Activated CD8-positive, alpha-beta memory T cell treated with anti-CD3 and anti-CD28 coated beads for 48 hours (primary cell): ENCODE measurements around the gene CTSD.

ENCODE experiments used
- DNase-seq, 3 experiments: peaks; one replicate each; pipeline ENCODE4 v3.0.0-alpha.2; 2020; ENCODE audit warnings: low read depth in 2 of 3, low spot score in 2 of 3

The CTSD gene

GRCh38 chr11:1756791-1757771 is 6.6 kb downstream of the CTSD start:
- no peak for DNase-seq

DNA sequence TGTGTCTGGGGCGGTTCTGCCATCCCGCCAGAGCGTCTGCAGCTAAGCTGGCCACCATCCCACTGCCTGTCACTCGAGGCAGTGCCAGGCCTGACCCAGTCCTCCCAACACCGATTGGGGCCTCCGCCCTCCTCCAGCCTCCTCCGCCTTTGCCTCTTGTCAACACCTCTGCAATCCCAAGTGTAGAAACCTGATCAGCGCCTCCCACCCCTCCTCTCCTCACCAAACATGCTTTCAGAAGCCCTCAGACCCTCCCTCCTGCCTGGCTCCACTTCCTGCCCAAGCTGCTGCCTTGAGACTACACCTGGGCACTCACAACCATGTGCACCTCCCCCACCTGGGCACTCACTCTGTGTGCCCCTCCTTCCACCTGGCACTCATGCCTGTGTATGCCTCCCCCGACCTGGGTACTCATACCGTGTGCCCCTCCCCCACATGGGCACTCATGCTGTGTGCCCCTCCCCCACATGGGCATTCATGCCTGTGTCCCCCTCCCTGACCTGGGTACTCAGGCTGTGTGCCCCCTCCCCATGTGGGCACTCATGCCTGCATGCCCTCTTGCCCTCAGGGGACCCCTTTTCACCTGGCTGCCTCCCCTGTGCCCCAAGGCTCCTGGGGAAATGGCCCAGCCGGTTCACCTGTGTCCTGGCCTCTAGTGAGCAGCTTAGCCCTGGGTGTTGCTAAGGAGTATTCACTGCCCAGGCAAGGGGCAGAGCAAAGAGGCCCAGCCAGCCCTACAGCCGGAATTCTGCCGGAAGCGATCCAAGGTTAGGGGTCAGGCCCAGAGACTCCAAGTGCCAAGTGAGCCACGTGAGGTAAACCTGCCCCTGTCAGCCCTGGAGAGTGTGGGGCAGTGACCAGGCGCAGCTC is 7.8 kb downstream of the CTSD start:
- no peak for DNase-seq

GRCh38 chr11:1755344-1755691 is 8.4 kb downstream of the CTSD start:
- DNase-seq, result no peak

DNA sequence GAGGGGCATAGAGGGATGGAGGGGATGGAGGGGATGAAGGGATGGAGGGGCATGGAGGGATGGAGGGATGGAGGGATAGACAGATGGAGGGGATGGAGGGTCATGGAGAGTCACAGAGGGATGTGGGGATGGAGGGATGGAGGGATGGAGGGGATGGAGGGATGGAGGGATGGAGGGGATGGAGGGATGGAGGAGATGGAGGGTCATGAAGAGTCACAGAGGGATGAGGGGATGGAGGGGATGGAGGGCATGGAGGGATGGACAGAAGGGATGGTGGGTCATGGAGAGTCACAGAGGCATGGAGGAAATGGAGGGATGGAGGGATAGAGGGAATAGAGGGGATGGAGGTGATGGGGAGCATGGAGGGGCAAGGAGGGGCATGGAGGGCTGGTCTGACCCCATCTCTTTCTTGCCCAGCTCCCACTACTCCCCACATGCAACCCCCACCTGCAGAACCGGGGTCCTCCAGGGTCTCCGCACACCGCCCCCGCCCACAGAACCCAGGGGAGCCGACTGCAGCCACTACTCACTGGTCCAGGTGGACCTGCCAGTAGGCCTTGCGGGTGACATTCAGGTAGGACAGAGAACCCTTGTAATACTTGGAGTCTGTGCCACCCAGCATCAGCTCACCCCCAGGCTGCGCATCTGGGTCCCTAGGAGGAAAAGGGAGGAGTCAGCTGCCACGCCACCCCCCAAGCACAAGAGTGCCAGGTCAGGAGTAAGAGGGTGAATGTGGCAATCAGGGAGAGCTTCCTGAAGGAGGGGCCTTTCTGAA is 9.2 kb downstream of the CTSD start:
- no peak for DNase-seq

GRCh38 chr11:1753929-1754305 is 9.8 kb downstream of the CTSD start:
- DNase-seq, result no peak

- DNase-seq, result no peak
Observed at GRCh38 chr11:1753229-1753928, 10.3 kb downstream of the CTSD start.

DNA sequence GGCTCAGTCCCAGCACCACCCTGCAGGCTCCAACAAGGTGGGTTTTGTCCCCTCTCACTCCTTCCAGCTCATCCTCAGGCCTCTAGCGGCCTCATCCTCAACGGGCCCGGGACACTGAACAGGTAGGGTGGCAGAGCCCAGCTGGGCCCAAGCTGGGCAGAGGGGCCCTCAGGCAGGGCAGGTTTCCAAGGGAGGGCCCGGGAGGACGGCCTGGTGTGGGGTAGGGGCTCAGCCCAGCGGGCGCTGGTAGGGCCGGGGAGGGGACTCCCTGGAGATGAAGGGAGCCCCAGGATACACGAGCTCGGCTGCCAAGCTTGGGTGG is 10.9 kb downstream of the CTSD start:
- DNase-seq, result no peak

DNA sequence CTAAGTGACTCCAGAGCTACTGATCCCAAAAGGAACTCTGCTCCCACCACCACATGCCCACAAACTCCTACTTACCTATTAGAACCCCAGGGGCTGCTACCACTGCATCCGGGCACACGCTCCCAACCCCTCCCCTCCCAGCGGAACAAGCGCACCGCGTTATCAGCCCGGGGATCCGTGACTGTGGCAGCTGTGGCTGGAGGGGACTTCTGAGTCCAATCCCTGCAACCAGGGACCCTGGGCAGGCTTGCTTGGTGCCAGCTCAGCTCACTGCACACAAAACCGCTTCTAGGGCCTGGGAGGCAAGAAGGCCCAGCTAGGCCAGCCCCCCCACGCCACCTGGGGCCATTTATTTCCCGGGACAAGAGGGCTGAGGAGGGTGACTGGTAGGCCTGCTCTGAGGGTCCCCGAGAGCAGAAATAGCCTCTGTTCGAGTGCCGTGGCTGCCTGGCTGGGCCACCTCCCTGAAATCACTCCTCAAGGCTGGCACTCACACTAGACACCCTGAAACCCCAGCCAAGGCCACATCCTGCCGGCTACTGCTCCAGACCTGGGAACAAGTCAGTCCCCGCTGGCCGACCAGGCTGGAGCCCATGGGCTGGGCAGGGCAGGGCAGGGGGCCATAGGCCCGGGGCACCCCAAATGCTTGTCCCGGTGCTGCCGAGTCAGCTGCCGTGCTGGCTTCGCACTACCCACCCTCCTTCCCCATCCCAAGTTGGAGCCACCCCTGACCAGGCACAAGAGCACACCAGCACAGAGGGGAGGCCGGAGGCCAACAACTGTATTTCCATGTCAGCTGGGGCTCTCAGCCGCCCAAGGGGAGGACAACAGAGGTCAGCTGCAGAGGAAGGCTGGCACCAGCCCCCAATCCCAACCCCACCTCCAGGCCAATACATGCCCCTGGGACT is 11.5 kb downstream of the CTSD start:
- no peak for DNase-seq

- DNase-seq, result no peak
Observed at GRCh38 chr11:1751531-1751921, 12.2 kb downstream of the CTSD start.

GRCh38 chr11:1750840-1751530 is 12.7 kb downstream of the CTSD start:
- DNase-seq, result no peak

DNA sequence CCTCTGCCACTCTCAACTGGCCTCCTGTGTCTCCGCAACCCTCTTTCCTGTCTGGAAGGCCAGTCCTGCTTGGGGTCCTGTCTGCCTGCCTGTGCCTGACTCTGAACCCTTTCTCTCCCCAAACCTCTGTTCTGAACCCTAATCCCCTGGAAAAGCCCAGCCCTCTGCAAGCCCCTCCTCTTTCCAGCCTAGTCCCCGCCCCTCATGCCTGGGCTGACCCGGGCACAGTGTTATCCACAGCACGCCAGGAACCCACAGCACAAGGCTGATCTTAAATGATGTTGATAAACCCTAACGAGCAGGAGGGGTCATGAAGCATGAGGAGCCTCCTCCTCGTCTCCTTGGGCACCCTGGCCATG is 13.3 kb downstream of the CTSD start, which contains the start of gene IFITM10:
TSS of gene IFITM10 (minus strand) at position 115 of the 359 bp plus-strand sequence. CDS start 153 bp downstream, outside the sequence.
- DNase-seq, result no peak

GRCh38 chr11:1749395-1750351 is 14.1 kb downstream of the CTSD start:
- DNase-seq, result no peak

DNA sequence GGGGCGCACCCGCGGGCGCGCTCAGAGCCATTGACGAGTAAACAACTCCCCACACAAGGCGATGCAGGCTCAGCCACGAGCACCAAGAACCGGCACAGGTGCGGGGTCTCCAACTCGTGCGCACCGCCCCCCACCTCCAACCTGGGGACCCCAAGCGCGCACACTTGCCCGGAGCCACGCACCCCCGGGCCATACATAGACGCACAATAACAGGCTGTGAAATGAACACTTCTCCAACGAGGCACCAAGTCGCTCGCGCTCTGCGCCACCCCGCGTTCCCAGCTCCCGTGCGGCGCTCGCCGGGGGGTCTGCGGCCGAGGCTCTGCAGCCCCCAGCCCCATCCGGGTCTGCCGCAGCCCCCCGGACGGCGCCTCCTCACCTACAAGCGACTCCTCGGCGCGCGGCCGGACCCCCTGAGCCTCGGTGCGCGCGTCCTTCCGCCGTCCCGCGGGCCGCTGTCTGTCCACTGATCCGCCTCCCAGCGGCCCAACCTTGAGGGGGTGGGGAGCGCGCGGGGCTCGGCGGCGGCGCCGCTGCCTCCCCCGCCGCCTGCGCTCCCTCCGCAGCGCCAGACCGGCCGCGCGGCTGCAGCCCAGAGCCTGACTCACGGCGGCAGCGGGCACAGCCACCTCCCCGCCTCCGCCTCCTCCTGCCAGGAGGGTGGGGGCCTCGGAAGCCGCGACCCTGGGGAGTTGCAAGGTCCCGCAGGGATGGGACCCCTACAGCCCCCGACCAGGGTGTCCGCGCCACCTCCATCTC is 14.9 kb downstream of the CTSD start:
- DNase-seq, result no peak

DNA sequence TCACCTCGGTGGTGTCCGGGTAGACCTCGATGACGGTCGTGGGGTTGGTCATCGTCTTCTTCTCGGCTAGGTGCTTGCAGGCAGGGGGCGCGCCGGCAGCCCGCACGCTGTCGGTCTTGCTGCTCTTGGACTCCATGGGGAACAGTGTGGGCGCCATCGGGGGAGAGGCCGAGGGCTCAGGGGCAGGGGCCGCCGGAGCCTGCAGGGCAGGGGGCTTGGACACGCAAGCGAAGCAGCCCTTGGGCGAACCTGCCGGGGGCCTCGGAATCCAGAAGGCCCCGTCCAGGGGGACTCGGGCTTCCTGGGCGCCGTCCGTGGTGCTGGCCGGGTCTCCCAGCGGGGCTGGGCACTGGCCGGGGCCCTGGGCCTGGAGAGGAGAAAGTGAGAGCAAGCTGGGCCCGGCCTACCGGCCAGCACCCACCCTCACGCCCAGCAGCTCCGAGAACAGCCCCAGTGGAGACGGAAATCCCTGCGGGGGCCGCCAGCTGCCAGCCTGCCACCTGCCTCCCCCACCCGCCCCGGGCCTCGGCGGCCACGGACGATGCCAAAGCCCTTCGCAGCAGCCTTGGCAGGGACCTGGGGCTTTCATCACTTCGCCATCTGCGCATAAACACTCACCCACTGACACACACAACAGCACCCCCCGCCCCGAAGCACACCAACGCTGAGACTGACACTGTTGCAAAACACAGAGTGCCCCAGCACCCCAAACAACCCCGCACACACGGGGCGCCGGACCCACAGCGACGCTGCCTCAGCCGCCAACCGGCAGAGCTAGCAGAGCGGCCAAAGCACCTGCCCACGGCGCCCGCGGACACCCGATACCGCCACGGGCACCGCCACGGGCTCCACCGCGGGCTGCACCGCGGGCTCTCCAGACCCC is 15.7 kb downstream of the CTSD start:
- no peak for DNase-seq

DNA sequence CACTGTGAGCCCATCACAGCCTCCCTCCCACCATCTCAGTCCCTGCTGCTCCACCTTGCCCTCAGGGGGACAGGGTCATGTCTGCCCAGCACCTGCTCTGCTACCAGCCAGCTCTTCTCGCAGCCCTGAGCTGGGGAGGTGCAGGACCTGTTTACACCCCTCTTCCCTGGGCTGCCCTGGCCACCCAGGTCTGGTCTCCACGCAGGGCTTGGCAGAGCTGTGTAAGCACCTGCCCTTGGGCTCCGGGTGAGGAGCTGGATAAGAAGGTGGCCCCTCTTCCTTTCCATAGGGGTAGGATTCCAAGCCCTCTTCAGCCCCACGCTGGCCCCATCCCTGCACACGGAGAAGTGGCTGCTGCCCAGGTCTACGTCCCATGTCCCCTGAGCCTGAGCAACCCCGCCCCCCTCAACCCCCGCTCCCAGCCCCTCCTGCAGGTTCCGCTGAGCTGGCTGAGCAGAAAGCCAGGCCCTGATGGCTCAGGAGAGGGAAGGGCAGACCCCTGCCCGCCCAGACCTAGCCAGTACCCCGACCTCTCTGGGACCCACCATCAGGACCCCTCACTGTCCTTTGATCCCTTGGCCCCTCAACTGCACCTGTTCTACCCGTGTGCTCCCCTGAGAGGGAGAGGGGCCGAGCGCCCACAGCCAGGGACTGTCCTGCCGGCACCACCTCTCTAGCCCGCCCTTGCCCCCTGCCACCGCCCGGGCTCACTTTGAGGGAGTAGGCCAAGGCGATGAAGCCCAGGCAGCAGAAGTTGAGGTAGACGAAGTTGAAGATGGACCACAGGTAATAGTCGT is 16.6 kb downstream of the CTSD start:
- no peak for DNase-seq

DNA sequence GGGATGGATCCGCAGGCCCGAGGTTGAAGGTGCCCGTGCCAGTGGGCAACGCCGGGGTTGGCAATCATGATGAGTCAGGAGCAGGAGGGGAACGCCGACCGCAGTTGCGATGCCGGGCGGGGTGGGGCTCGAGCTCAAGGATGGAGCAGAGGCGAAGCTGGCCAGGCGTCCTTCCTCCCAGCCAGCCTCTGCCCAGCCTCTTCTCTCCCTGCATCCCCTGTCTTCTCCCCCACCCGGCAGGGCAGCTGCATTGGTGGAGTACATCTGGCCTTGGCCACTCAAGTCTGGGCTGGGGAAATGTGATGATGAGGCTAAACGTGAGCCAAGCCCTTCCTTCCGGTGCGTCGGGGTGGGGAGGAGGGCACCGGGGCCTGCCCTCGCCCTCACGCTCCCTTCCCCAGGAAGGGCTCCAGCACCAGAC is 17.2 kb downstream of the CTSD start:
- DNase-seq, result no peak
